Breast epithelium (tissue), 4 donors: Measurements from ENCODE around the gene FANCC. TPM values are rescaled to one million over a fixed set of nuclear protein-coding genes. Genes with fewer than 3 reads are reported as not detected.

Source experiments
- DNase-seq, 2 donors: peaks; one replicate each; pipeline ENCODE4 v3.0.0-alpha.2; 2019; ENCODE audit warnings: low spot score in 2 of 2
- H3K27ac ChIP-seq, 2 donors: fragments of 200-600 bp; sonication (generic) in 1 of 2; one replicate each; pipeline ENCODE4 v1.5.1; 2016 to 2019; ENCODE audit warnings: mild to moderate bottlenecking in 1 of 2
- H3K27me3 ChIP-seq, 2 donors: fragments of 200-600 bp; sonication (generic) in 1 of 2; one replicate each; pipeline versions ENCODE4 v1.5.1 to v1.6.0; 2017 to 2019; ENCODE audit warnings: control low read depth in 1 of 2, mild to moderate bottlenecking in 1 of 2
- H3K36me3 ChIP-seq: fragments of 200-600 bp; one replicate; pipeline ENCODE4 v1.5.1; 2019
- H3K4me1 ChIP-seq, 2 donors: fragments of 200-600 bp; sonication (generic); one replicate each; pipeline ENCODE4 v1.5.1; 2016 to 2019; ENCODE audit warnings: control low read depth in 1 of 2
- H3K4me3 ChIP-seq, 3 donors: fragments of 200-600 bp; sonication (generic); 1 replicate in 2 of 3; 2 replicates in 1 of 3; pipeline ENCODE4 v1.5.1; 2016 to 2019; ENCODE audit warnings: mild to moderate bottlenecking in 3 of 3, moderate library complexity in 2 of 3
- H3K9me3 ChIP-seq, 2 donors: fragments of 200-600 bp; sonication (generic) in 1 of 2; one replicate each; pipeline ENCODE4 v1.5.1; 2016 to 2019; ENCODE audit warnings: control low read depth in 1 of 2
- POLR2A ChIP-seq: fragments of 450-650 bp; IDR thresholded peaks from one replicate; pipeline ENCODE4 v1.6.1; 2016; ENCODE audit warnings: antibody characterized with exemption, mild to moderate bottlenecking, moderate library complexity
- POLR2AphosphoS5 ChIP-seq, 3 donors: sonication (generic); formaldehyde crosslinking; IDR thresholded peaks; one replicate each; pipeline ENCODE4 v1.6.1; 2017; ENCODE audit warnings: antibody characterized with exemption in 3 of 3
- intact Hi-C: fragments of 100-400 bp; cut with DNase I; formaldehyde crosslinking; loops from one replicate; pipeline ENCODE4 v1.15.1; 2023; ENCODE audit warnings: low total_unique reads
- total RNA-seq, 3 donors: library from RNA; depleted of rRNA; stranded (reverse); fragments of >200 nt; gene quantifications; one replicate each; pipeline ENCODE4 v1.1.0, GENCODE V29; 2016
- TF ChIP-seq, protein P1 (sequence below), 3 donors: fragments of 450-650 bp; IDR thresholded peaks; one replicate each; pipeline ENCODE4 v1.5.1; 2016 to 2017; ENCODE audit warnings: antibody characterized with exemption in 3 of 3, mild to moderate bottlenecking in 3 of 3, moderate library complexity in 3 of 3

FANCC gene
- total RNA-seq, 3 donors from 2014 or later = 4.2 to 11.4 (median 9.2) TPM

DNA sequence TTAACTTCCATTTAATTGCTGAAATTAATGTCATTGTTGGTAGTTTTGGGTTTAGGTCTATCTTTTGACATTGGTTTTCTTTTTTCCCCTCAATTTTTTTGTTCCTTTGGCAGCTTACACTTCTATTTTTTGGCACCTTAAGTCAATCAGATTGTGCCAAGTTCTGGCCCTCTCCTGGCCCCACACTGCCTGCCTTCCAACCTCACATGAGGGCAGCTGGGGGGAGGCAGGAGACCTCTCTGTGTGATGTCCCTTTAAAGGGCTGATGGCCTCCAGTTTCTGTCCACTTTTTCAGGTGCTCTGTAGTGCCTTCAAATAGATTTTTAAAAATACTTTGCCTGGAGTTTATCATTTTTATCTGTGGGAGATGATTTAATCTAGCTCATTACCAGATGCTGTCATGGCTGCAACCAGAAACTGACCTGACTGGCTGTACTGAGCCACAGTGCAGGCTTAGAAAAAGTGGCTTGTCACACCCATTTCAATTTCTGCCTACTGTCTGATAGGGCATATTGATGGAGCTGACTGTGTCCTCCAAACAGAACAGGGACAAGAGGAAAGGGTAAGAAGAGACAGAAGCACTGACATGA lies 196.6 kb downstream of the FANCC start:
- DNase-seq = no peak
- no peaks in the 10 kb centered on the region for H3K27me3 ChIP-seq
- intact Hi-C loops = no loop called here
- H3K36me3 ChIP-seq = no peaks in the 10 kb centered on the region
- H3K9me3 ChIP-seq = no peaks in the 10 kb centered on the region
- H3K4me3 ChIP-seq = no peak overlapping the region
- H3K4me1 ChIP-seq = no peaks in the 10 kb centered on the region
- TF ChIP-seq, protein P1, sequence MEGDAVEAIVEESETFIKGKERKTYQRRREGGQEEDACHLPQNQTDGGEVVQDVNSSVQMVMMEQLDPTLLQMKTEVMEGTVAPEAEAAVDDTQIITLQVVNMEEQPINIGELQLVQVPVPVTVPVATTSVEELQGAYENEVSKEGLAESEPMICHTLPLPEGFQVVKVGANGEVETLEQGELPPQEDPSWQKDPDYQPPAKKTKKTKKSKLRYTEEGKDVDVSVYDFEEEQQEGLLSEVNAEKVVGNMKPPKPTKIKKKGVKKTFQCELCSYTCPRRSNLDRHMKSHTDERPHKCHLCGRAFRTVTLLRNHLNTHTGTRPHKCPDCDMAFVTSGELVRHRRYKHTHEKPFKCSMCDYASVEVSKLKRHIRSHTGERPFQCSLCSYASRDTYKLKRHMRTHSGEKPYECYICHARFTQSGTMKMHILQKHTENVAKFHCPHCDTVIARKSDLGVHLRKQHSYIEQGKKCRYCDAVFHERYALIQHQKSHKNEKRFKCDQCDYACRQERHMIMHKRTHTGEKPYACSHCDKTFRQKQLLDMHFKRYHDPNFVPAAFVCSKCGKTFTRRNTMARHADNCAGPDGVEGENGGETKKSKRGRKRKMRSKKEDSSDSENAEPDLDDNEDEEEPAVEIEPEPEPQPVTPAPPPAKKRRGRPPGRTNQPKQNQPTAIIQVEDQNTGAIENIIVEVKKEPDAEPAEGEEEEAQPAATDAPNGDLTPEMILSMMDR (IDR thresholded peaks at IDR 0.05) = no peak
- no peak for TF ChIP-seq POLR2AphosphoS5 (IDR thresholded peaks at IDR 0.05)
- H3K27ac ChIP-seq = no peak overlapping the region

DNA sequence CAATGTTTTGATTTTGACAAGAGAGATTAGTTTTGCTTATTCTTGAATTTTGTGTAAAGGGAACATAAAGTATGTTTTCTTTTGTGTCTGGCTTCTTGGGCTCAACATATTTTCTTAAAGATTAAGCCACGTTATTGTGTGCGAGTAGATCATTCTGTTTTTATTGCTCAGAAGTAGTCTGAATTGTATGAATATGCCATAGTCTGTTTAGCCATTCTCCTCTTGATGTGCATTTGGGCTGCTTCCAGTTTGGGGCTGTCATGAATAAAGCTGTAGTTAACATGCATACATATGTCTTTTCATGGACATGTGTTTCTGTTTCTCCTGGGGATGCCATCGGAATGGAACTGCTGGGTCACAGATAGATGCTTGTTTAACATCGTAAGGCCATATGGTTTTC lies 198.9 kb downstream of the FANCC start:
- intact Hi-C loops = no loop called here
- no peaks in the 10 kb centered on the region for H3K36me3 ChIP-seq
- H3K27ac ChIP-seq = no peak overlapping the region
- H3K27me3 ChIP-seq = no peaks in the 10 kb centered on the region
- DNase-seq = no peak
- TF ChIP-seq, protein P1 (IDR thresholded peaks at IDR 0.05) = no peak
- TF ChIP-seq POLR2A (no peak), POLR2AphosphoS5 (IDR thresholded peaks at IDR 0.05) (no peak)
- no peak overlapping the region for H3K4me3 ChIP-seq
- H3K4me1 ChIP-seq = no peaks in the 10 kb centered on the region
- H3K9me3 ChIP-seq = no peaks in the 10 kb centered on the region

DNA sequence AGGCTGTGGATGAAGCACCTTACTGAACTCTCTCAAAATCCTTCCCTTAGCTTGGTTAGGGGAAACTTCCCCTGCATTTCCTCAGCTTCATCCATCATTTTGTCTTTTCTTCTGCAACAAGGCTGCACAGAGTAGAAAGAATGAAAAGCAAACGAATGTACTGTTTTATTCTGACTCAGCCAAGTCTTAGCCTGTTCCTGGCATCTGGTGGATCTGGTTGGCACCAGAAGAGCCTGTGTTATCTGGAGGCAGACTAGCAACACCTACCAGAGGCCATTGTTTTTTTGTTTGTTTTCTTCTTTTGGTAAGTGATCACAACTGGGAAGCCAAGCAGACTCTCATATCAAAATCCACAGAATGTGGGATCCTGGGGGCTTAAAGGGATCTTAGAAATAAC lies 200.7 kb downstream of the FANCC start:
- no peak overlapping the region for H3K27ac ChIP-seq
- H3K4me3 ChIP-seq = no peak overlapping the region
- no peaks in the 10 kb centered on the region for H3K9me3 ChIP-seq
- DNase-seq = no peak
- intact Hi-C loops = no loop called here
- TF ChIP-seq, protein P1 (IDR thresholded peaks at IDR 0.05) = no peak
- TF ChIP-seq POLR2AphosphoS5 (IDR thresholded peaks at IDR 0.05) (no peak), POLR2A (no peak)
- no peaks in the 10 kb centered on the region for H3K4me1 ChIP-seq
- H3K27me3 ChIP-seq = no peaks in the 10 kb centered on the region
- no peaks in the 10 kb centered on the region for H3K36me3 ChIP-seq

DNA sequence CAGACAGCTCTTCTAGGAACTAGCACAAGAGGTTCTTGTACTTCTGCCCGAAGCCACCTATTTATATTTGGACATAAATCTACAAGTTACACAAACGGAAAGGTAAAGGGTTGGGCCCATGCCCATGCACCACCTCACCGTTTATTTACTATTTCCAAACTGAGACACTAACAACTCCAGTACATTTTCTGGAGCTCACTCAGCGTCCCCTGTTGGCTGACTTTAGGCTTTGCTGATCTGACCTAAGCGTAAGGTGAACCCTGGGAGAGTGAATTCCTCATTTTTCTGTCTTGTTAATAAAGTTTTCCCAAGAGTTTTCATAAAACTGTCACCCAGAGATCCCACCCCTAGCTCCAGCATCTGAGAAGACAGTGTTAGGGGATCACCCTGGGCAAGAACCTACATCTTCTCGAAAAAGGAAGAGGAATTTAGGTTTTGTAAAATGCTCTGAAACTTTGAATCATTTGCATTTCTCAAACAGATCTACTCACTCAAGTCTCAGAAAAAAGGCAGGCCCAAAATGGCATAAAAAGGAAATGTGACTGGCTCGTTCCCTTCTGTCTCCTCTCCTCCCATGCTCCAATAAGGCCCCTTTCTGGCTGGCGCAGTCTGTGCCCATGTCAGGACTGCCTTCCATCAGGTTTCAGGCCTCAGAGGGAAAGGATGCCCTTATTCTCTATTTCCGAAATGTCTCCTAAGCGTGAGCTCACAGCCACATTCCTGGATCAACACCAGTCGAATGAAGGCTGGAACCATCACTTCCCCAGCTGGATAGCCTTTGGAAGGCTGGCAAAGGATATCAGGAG lies 201.3 kb downstream of the FANCC start:
- intact Hi-C loops = no loop called here
- H3K9me3 ChIP-seq = no peaks in the 10 kb centered on the region
- no peak for DNase-seq
- TF ChIP-seq POLR2A (no peak), POLR2AphosphoS5 (IDR thresholded peaks at IDR 0.05) (no peak)
- TF ChIP-seq, protein P1 (IDR thresholded peaks at IDR 0.05) = peak in 2 of 3 donors; percentile 24 to 34
- no peak overlapping the region for H3K27ac ChIP-seq
- H3K36me3 ChIP-seq = no peaks in the 10 kb centered on the region
- no peaks in the 10 kb centered on the region for H3K27me3 ChIP-seq
- no peaks in the 10 kb centered on the region for H3K4me1 ChIP-seq
- no peak overlapping the region for H3K4me3 ChIP-seq

DNA sequence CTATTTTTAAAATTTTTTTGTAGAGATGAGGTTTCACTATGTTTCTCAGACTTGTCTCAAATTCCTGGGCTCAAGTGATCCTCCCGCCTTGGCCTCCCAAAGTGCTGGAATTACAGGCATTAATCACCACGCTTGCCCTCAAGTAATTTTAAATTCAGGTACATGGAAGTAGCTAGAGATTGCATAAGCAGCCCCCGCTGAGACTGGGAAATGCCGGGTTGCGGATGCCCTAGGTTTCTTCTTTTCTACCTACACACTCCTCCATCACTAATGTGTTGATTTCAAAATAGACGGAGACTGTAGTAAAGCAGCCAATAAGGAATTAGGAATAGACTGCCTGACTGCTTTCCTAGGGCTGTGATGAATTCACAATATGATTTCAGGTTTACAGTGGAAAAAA lies 202.4 kb downstream of the FANCC start:
- H3K4me3 ChIP-seq = no peak overlapping the region
- TF ChIP-seq POLR2AphosphoS5 (IDR thresholded peaks at IDR 0.05) = no peak
- TF ChIP-seq POLR2A = no peak
- TF ChIP-seq, protein P1 (IDR thresholded peaks at IDR 0.05) = no peak
- no peak overlapping the region for H3K27ac ChIP-seq
- no peak for DNase-seq
- H3K4me1 ChIP-seq = no peaks in the 10 kb centered on the region
- no peaks in the 10 kb centered on the region for H3K9me3 ChIP-seq
- no peaks in the 10 kb centered on the region for H3K36me3 ChIP-seq
- no peaks in the 10 kb centered on the region for H3K27me3 ChIP-seq
- intact Hi-C loops = no loop called here
